Thymus (tissue), 11 donors: ENCODE results near the gene CSF3R. TPM values are rescaled to one million over a fixed set of nuclear protein-coding genes. Genes with fewer than 3 reads are reported as not detected.
"Not testable (repeated sequence)": the region's sequence is repeated elsewhere in the genome, so short reads cannot be mapped to it uniquely, and the experiment has no call there.

Experiments used
- DNase-seq, 9 donors: peaks; one replicate each; pipeline ENCODE4 v3.0.0-alpha.2; 2013; ENCODE audit warnings: low spot score in 9 of 9, low read depth in 6 of 9, missing footprints in 1 of 9
- H3K27ac ChIP-seq, 2 donors: one replicate each; pipeline ENCODE4 v1.5.1; 2013; ENCODE audit warnings: control low read depth in 1 of 2, low read depth in 1 of 2, low read length in 1 of 2, mild to moderate bottlenecking in 1 of 2, moderate library complexity in 1 of 2
- H3K27me3 ChIP-seq, 2 donors: one replicate each; pipeline ENCODE4 v1.5.1; 2013; ENCODE audit warnings: low read length in 1 of 2; ENCODE audit not compliant: control insufficient read depth in 2 of 2, insufficient read depth in 1 of 2
- H3K36me3 ChIP-seq, 2 donors: one replicate each; pipeline ENCODE4 v1.5.1; 2013; ENCODE audit warnings: low read length in 1 of 2, mild to moderate bottlenecking in 1 of 2, moderate library complexity in 1 of 2; ENCODE audit not compliant: control insufficient read depth in 2 of 2, insufficient read depth in 2 of 2
- H3K4me1 ChIP-seq, 2 donors: one replicate each; pipeline ENCODE4 v1.5.1; 2013; ENCODE audit warnings: low read length in 2 of 2; ENCODE audit not compliant: control insufficient read depth in 2 of 2, insufficient read depth in 2 of 2
- H3K4me3 ChIP-seq, 2 donors: one replicate each; pipeline ENCODE4 v1.5.1; 2013; ENCODE audit warnings: low read length in 2 of 2, control low read depth in 1 of 2, mild to moderate bottlenecking in 1 of 2
- H3K9me3 ChIP-seq, 2 donors: one replicate each; pipeline ENCODE4 v1.5.1; 2013; ENCODE audit warnings: low read length in 1 of 2, mild to moderate bottlenecking in 1 of 2; ENCODE audit not compliant: control insufficient read depth in 2 of 2, insufficient read depth in 1 of 2
- WGBS: extraction: QIAGEN DNeasy Blood & Tissue Kit; methylation state at CpG from one replicate; pipeline ENCODE4 v1.1.7; 2013; 5-methylcytosine and 5-hydroxymethylcytosine counted together
- polyA plus RNA-seq: library from polyadenylated mRNA; stranded (reverse); fragments of 200-250 nt; gene quantifications from one replicate; pipeline ENCODE4 v1.2.3, GENCODE V29; 2013
- total RNA-seq: library from RNA; stranded (reverse); fragments of 120-200 nt; gene quantifications from one replicate; pipeline ENCODE4 v1.2.4, GENCODE V29; 2013
- donor health status: healthy.

CSF3R gene
- total and polyA plus RNA-seq, 2 donors = 3.7 to 8.6 TPM

DNA sequence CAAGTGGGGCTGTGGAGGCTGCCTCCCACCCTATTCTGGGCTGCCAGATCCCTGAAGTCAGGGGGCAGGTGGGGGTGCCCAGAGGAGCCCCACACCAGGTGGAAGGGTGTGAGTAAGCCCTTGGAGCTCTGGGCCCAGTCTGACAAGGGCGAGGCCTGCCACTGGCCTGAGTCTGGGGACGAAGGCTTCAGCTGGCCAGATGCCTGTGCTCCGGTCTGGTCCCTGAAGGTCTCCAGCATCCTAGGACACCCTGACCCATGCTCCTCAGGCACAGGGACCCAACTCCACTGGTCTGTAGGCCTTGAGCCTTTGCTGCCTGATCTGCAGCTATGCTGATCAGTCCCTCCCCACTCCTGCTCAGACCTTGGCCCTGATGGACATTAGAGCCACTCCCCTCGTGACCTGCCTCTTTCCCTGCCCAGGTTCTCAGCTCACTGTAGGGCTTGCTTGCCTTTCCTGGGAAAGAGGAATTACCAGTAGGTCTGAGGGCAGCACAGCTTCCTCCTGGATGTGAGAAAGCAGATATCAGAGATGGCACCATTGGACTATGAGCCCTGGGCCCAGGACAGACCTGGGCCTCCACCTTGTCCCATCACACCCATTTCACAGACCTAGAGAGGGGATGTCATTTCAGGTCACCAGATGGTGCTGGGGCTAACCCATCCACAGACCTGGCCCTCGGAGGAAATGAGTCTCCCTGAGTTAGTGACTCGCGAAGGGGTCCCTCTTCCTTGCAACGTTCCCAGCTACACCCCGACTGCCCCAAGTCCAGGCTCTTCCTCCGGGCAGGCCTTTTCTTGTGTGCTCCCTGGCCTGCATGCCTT, 32.8 kb upstream of the CSF3R start:
- no peaks in the 10 kb centered on the region for H3K9me3 ChIP-seq
- no peak overlapping the region for H3K4me3 ChIP-seq
- no peak for DNase-seq
- WGBS = 92% methylated on average over 10 of the region's 10 CpGs
- no peaks in the 10 kb centered on the region for H3K27me3 ChIP-seq
- no peaks in the 10 kb centered on the region for H3K36me3 ChIP-seq
- H3K27ac ChIP-seq = no peak overlapping the region
- H3K4me1 ChIP-seq = no peaks in the 10 kb centered on the region

DNA sequence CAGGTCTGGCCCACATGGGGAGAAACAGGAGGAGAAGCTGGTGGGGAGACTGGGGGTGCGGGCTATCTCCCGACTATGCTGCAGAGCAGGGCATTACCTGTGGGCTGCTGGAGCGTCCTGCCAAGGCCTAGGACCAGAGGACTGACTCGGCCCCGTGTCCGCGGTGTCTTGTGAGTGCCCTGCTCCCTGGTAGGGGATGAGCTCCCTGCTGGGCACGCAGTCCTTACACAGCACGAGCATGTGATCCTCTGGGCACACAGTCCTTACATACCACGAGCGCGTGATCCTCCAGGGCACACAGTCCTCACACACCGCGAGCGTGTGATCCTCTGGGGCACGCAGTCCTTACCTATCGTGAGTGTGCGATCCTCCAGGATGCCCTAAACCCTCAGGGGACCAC, 31.8 kb upstream of the CSF3R start:
- no peaks in the 10 kb centered on the region for H3K36me3 ChIP-seq
- no peak for DNase-seq
- no peaks in the 10 kb centered on the region for H3K4me1 ChIP-seq
- H3K9me3 ChIP-seq = no peaks in the 10 kb centered on the region
- H3K27ac ChIP-seq = no peak overlapping the region
- no peaks in the 10 kb centered on the region for H3K27me3 ChIP-seq
- 96% methylated on average over 18 of the region's 18 CpGs for WGBS
- no peak overlapping the region for H3K4me3 ChIP-seq

DNA sequence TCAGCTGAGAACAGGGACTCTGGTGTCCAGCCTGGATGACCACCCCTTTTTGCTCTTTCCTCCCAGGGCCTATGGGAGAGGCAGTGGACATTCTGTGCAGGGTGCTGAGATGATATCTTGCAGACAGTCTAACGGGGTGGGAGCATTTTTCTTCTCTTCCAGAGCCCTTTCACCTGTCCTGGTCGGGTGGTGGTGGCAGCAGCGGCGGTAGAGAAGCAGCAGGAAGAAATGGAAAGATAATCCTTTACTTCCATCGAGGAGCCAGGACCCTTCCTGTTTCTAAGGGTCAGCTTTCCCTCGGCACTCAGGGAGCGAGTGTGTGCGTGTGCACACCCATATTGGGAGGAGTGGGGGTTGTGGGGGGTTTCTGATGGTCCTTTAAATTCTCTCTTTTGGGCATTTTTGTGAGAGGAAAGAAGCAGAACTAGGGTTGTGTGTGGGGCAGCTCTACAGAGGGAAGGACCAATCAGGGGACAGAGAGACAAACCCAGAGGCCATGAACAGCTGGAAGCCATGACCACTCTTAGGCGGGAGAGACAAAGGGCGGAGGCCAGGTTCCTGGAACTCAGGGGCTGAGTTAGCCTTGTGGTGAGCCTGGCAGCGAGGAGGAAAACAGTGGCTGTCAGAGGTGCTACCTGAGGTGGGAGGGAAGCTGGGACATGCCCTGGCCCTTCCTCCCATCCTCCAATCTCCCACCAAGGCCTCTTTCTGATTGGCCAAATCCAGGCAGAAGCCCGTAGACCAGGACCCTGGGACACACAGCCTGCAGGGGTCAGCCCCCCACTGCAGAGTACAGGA, 31.2 kb upstream of the CSF3R start:
- no peak for DNase-seq
- Histone ChIP-seq H3K4me3 (no peak overlapping the region), H3K36me3 (no peaks in the 10 kb centered on the region), H3K4me1 (no peaks in the 10 kb centered on the region), H3K27me3 (no peaks in the 10 kb centered on the region), H3K9me3 (no peaks in the 10 kb centered on the region), H3K27ac (no peak overlapping the region)
- WGBS = 81% methylated on average over 12 of the region's 12 CpGs

DNA sequence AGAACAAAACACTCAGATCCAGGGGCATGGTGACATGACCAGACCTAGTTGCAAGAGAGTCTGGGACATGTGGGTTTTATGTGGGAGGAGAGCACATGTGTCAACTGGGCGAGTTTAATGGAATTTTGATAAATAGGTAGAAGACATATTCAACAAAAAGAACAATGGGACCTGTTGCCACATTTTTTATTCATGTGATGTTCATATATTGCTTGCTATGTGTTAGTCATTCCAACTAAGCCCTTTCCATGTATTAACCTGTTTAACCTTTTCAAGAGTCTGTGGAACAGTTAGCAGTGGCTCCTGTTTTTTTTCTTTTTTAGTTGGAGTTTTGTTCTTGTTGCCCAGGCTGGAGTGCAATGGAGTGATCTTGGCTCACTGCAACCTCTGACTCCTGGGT, 30.1 kb upstream of the CSF3R start:
- Histone ChIP-seq H3K36me3 (no peaks in the 10 kb centered on the region), H3K4me3 (no peak overlapping the region), H3K9me3 (no peaks in the 10 kb centered on the region), H3K27ac (no peak overlapping the region), H3K4me1 (no peaks in the 10 kb centered on the region), H3K27me3 (no peaks in the 10 kb centered on the region)
- WGBS = 93% methylated on average over 1 of the region's 1 CpG
- no peak for DNase-seq

DNA sequence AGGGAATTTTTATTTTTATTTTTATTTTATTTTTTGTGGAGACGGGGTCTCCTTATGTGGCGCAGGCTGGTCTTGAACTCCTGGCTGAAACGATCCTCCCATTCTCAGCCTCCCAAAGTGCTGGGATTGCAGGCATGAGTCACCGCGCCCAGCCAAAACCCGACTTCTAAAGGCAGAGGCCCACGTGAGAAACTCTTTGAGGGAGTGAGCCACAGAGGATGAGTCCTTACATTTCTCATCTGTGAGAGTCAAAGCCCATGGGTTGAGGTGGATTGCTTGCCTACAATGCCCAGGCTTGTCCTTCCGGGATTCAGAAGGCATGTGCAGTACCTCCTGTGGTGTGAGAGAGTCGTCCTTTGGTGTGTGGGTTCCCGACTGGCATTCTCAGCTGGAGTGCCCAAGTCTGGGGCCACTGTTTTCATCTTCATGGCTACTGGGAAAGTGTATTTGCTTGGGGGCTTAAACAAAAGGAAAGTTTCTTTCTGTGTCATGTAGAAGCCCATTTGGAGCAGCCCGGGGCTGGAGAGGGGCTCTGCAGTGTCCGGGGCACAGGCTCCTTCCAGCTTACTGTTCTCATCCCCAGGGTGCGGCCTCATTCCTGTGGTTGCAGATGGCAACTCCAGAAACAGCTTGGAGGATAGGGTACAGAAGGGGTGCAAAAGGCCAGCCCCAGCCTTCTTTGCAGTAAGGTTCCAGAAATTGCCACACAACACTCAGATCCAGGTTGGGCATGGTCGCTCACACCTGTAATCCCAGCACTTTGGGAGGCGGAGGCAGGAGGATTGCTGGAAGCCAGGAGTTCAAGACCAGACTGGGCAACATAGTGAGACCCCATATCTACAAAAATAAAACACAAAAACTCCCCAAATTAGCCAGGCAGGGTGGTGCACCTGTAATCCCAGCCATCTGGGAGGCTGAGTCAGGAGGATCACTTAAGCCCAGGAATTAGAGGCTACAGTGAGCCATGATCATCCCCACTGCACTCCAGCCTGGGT, 29.4 kb upstream of the CSF3R start:
- DNase-seq = no peak
- H3K27me3 ChIP-seq = no peaks in the 10 kb centered on the region
- H3K36me3 ChIP-seq = no peaks in the 10 kb centered on the region
- no peak overlapping the region for H3K27ac ChIP-seq
- 90% methylated on average over 15 of the region's 15 CpGs for WGBS
- H3K4me1 ChIP-seq = no peaks in the 10 kb centered on the region
- H3K9me3 ChIP-seq = no peaks in the 10 kb centered on the region
- no peak overlapping the region for H3K4me3 ChIP-seq

DNA sequence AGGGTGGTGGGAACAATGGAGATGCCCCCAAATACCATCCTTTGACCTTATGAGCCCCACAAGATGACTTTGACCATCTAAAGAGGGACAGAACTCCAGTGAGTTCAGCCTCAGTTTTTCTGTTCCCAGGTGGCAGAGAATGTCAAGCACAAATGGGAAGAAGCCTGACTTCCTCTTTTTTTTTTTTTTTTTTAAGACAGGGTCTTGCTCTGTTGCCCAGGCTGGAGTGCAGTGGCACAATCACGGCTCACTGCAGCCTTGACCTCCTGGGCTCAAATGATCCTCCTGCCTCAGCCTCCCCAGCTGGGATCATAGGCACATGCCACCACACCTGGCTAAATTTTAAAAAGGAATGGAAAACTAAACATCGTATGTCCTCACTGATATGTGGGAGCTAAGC, 28.5 kb upstream of the CSF3R start:
- not testable (repeated sequence) for H3K27ac ChIP-seq, H3K36me3 ChIP-seq, H3K4me1 ChIP-seq, H3K9me3 ChIP-seq, H3K27me3 ChIP-seq, H3K4me3 ChIP-seq, DNase-seq
- WGBS = 93% methylated on average over 2 of the region's 2 CpGs

DNA sequence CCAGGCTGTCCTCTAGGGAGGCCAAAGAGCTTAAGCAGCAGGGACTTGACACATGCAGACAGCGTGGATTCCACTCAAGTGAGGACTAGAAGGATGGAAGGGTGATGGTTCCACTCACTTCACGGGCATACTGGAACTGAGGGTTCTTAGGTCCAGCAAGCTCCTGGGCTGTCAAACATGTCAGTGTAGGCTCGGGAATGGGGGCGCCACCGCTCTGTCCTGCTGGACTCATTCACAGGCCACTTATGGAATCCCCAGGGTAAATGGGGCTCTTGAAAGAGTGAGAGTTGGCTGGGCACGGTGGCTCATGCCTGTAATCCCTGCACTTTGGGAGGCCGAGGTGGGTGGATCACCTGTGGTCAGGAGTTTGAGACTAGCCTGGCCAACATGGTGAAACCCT, 27.7 kb upstream of the CSF3R start:
- no peak overlapping the region for H3K27ac ChIP-seq
- H3K4me3 ChIP-seq = no peak overlapping the region
- 96% methylated on average over 7 of the region's 7 CpGs for WGBS
- no peaks in the 10 kb centered on the region for H3K27me3 ChIP-seq
- no peak for DNase-seq
- no peaks in the 10 kb centered on the region for H3K36me3 ChIP-seq
- no peaks in the 10 kb centered on the region for H3K9me3 ChIP-seq
- H3K4me1 ChIP-seq = no peaks in the 10 kb centered on the region

DNA sequence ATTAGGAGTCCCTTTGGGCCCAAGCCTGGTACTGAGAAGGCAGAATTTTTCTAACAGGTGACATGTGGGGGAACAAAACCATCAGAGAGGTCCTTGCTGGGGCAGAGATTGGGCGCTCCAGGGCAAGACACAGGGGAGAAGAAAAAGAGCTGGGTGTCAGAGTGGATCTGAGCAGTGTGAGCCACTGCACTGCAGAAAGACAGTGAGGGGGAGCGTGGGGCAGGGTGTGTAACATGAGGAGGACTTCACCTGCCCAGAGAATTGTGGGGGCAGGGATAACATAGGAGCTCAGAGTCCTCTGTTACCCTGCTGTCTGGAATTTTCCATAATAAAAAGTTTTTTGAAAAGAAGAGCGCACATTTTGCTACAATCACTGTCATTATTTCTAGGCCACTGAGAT, 25.5 kb upstream of the CSF3R start:
- no peak for DNase-seq
- 96% methylated on average over 3 of the region's 3 CpGs for WGBS
- Histone ChIP-seq H3K27me3 (no peaks in the 10 kb centered on the region), H3K9me3 (no peaks in the 10 kb centered on the region), H3K4me1 (no peaks in the 10 kb centered on the region), H3K36me3 (no peaks in the 10 kb centered on the region), H3K27ac (no peak overlapping the region), H3K4me3 (no peak overlapping the region)
